ENCODE results near the gene ANKRD65.
"Not testable (repeated sequence)": the region's sequence is repeated elsewhere in the genome, so short reads cannot be mapped to it uniquely, and the experiment has no call there.

DNA sequence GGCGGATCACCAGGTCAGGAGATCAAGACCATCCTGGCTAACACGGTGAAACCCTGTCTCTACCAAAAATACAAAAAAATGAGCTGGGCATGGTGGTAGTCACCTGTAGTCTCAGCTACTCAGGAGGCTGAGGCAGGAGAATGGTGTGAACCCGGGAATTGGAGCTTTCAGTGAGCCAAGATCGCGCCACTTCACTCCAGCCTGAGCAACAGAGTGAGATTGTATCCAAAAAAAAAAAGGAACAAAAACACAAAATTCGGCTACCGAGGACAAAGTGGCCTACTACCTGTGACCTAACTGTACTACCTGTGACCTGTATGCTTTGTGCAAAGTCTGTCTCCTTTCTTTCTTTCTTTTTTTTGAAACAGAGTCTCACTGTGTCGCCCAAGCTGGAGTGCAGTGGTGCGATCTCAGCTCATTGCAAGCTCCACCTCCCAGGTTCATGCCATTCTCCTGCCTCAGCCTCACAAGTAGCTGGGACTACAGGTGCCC is 18.1 kb downstream of the ANKRD65 start:
- TF ChIP-seq, protein P1, sequence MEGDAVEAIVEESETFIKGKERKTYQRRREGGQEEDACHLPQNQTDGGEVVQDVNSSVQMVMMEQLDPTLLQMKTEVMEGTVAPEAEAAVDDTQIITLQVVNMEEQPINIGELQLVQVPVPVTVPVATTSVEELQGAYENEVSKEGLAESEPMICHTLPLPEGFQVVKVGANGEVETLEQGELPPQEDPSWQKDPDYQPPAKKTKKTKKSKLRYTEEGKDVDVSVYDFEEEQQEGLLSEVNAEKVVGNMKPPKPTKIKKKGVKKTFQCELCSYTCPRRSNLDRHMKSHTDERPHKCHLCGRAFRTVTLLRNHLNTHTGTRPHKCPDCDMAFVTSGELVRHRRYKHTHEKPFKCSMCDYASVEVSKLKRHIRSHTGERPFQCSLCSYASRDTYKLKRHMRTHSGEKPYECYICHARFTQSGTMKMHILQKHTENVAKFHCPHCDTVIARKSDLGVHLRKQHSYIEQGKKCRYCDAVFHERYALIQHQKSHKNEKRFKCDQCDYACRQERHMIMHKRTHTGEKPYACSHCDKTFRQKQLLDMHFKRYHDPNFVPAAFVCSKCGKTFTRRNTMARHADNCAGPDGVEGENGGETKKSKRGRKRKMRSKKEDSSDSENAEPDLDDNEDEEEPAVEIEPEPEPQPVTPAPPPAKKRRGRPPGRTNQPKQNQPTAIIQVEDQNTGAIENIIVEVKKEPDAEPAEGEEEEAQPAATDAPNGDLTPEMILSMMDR (IDR thresholded peaks at IDR 0.05; ENCODE audit: insufficient read depth, low read depth, low read length), result not testable (repeated sequence)
- TF ChIP-seq EZH2 (IDR thresholded peaks at IDR 0.05; ENCODE audit: insufficient read depth, low read length), result not testable (repeated sequence)

All from astrocyte (in vitro differentiated cells and primary cell).